ENCODE measurements around the gene SLC30A2.

- TF ChIP-seq CTCF (IDR thresholded peaks at IDR 0.05) (no peak), POLR2A (IDR thresholded peaks at IDR 0.05) (no peak), POLR2AphosphoS5 (IDR thresholded peaks at IDR 0.05) (no peak)
These were observed 2.2 kb downstream of the SLC30A2 start for GRCh38 chr1:26043765-26044164.
